ENCODE results near the gene SWT1.
"Not testable (repeated sequence)": the region's sequence is repeated elsewhere in the genome, so short reads cannot be mapped to it uniquely, and the experiment has no call there.

SWT1 gene

DNA sequence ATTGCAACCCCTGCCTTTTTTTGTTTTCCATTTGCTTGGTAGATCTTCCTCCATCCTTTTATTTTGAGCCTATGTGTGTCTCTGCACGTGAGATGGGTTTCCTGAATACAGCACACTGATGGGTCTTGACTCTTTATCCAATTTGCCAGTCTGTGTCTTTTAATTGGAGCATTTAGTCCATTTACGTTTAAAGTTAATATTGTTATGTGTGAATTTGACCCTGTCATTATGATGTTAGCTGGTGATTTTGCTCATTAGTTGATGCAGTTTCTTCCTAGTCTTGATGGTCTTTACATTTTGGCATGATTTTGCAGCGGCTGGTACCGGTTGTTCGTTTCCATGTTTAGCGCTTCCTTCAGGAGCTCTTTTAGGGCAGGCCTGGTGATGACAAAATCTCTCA lies 98.6 kb downstream of the SWT1 start:
- H4K8ac ChIP-seq (ENCODE audit: low read length); H2BK5ac ChIP-seq (ENCODE audit: low read depth, low read length, poor library complexity, severe bottlenecking); H3K27me3 ChIP-seq (ENCODE audit: control insufficient read depth in 1 of 2, insufficient read depth in 1 of 2, low read length in 2 of 2); H3K9me3 ChIP-seq (ENCODE audit: control insufficient read depth, low read length); H2AFZ ChIP-seq (ENCODE audit: low read depth, low read length); H2BK12ac ChIP-seq (ENCODE audit: low read length in 2 of 2); H3K4me3 ChIP-seq (ENCODE audit: insufficient read depth in 1 of 2, low read depth in 1 of 2, low read length in 2 of 2); H2BK15ac ChIP-seq (ENCODE audit: low read depth, poor library complexity, severe bottlenecking); H2BK120ac ChIP-seq (ENCODE audit: low read depth, low read length); DNase-seq; H3K14ac ChIP-seq (ENCODE audit: low read length in 2 of 2); H3K79me1 ChIP-seq (replicated peaks; ENCODE audit: low read length, poor library complexity, severe bottlenecking); H3K4me2 ChIP-seq (ENCODE audit: low read length, poor library complexity, severe bottlenecking); H3K4me1 ChIP-seq (ENCODE audit: control insufficient read depth, insufficient read depth, low read depth, low read length); H3K18ac ChIP-seq (ENCODE audit: low read depth in 1 of 2, low read length in 2 of 2); H3K23ac ChIP-seq (ENCODE audit: low read length in 2 of 2); H3K4ac ChIP-seq (ENCODE audit: low read depth in 1 of 2, low read length in 2 of 2); H3K9ac ChIP-seq (ENCODE audit: low read length); H4K91ac ChIP-seq (ENCODE audit: low read length); H3K27ac ChIP-seq (ENCODE audit: low read length, poor library complexity, severe bottlenecking); H3K36me3 ChIP-seq (ENCODE audit: control insufficient read depth in 1 of 2, insufficient read depth in 2 of 2, low read depth in 1 of 2, low read length in 2 of 2); H2AK5ac ChIP-seq (ENCODE audit: low read length, severe bottlenecking): not testable (repeated sequence)
- 90% methylated on average over 1 of the region's 6 CpGs for WGBS

DNA sequence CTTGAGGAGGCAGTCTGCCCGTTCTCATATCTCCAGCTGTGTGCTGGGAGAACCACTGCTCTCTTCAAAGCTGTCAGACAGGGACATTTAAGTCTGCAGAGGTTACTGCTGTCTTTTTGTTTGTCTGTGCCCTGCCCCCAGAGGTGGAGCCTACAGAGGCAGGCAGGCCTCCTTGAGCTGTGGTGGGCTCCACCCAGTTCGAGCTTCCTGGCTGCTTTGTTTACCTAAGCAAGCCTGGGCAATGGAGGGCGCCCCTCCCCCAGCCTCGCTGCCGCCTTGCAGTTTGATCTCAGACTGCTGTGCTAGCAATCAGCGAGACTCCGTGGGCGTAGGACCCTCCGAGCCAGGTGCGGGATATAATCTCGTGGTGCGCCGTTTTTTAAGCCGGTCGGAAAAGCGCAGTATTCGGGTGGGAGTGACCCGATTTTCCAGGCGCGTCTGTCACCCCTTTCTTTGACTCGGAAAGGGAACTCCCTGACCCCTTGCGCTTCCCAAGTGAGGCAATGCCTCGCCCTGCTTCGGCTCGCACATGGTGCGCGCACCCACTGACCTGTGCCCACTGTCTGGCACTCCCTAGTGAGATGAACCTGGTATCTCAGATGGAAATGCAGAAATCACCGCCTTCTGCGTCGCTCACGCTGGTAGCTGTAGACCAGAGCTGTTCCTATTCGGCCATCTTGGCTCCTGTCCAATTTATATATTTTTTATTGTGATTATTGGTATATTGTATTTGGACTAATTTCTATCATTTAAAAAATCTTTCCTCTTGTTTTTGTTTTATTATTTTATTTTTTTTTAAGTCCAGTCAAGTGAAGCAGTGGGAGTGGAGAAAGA lies 100.4 kb downstream of the SWT1 start:
- 97% methylated on average over 13 of the region's 32 CpGs for WGBS
- not testable (repeated sequence) for H3K27me3 ChIP-seq (ENCODE audit: control insufficient read depth in 1 of 2, insufficient read depth in 1 of 2, low read length in 2 of 2); H3K23ac ChIP-seq (ENCODE audit: low read length in 2 of 2); H2BK12ac ChIP-seq (ENCODE audit: low read length in 2 of 2); DNase-seq; H4K91ac ChIP-seq (ENCODE audit: low read length); H2BK120ac ChIP-seq (ENCODE audit: low read depth, low read length); H3K9me3 ChIP-seq (ENCODE audit: control insufficient read depth, low read length); H2BK5ac ChIP-seq (ENCODE audit: low read depth, low read length, poor library complexity, severe bottlenecking); H3K9ac ChIP-seq (ENCODE audit: low read length); H3K27ac ChIP-seq (ENCODE audit: low read length, poor library complexity, severe bottlenecking); H2AK5ac ChIP-seq (ENCODE audit: low read length, severe bottlenecking); H3K14ac ChIP-seq (ENCODE audit: low read length in 2 of 2); H3K18ac ChIP-seq (ENCODE audit: low read depth in 1 of 2, low read length in 2 of 2); H2BK15ac ChIP-seq (ENCODE audit: low read depth, poor library complexity, severe bottlenecking); H3K4me3 ChIP-seq (ENCODE audit: insufficient read depth in 1 of 2, low read depth in 1 of 2, low read length in 2 of 2); H2AFZ ChIP-seq (ENCODE audit: low read depth, low read length); H4K8ac ChIP-seq (ENCODE audit: low read length); H3K36me3 ChIP-seq (ENCODE audit: control insufficient read depth in 1 of 2, insufficient read depth in 2 of 2, low read depth in 1 of 2, low read length in 2 of 2); H3K4me1 ChIP-seq (ENCODE audit: control insufficient read depth, insufficient read depth, low read depth, low read length); H3K4ac ChIP-seq (ENCODE audit: low read depth in 1 of 2, low read length in 2 of 2); H3K4me2 ChIP-seq (ENCODE audit: low read length, poor library complexity, severe bottlenecking); H3K79me1 ChIP-seq (replicated peaks; ENCODE audit: low read length, poor library complexity, severe bottlenecking)

DNA sequence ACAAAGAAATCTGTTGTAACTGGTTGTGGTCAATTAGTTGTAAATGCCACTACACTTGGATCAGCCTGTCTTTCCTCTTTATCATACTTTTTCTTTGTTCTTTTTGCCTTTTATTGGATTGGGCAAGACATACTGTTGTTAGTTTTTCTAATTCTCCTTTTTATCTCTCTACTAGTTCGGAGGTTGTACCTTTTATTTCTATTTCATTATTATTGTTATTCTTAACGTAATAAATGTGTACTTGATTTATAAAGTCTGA lies 100.9 kb downstream of the SWT1 start:
- H3K27ac ChIP-seq (ENCODE audit: low read length, poor library complexity, severe bottlenecking) = no peak overlapping the region
- no peaks in the 10 kb centered on the region for H3K27me3 ChIP-seq (ENCODE audit: control insufficient read depth in 1 of 2, insufficient read depth in 1 of 2, low read length in 2 of 2)
- no peak overlapping the region for H2BK12ac ChIP-seq (ENCODE audit: low read length in 2 of 2)
- no peaks in the 10 kb centered on the region for H3K79me1 ChIP-seq (replicated peaks; ENCODE audit: low read length, poor library complexity, severe bottlenecking)
- H3K18ac ChIP-seq (ENCODE audit: low read depth in 1 of 2, low read length in 2 of 2) = no peak overlapping the region
- H3K4me1 ChIP-seq (ENCODE audit: control insufficient read depth, insufficient read depth, low read depth, low read length) = peaks cover 2% of the 10 kb centered on the region
- no CpG with 5 or more reads among the region's 2 CpGs for WGBS
- H2BK15ac ChIP-seq (ENCODE audit: low read depth, poor library complexity, severe bottlenecking) = no peak overlapping the region
- no peak overlapping the region for H2BK5ac ChIP-seq (ENCODE audit: low read depth, low read length, poor library complexity, severe bottlenecking)
- no peak overlapping the region for H2AFZ ChIP-seq (ENCODE audit: low read depth, low read length)
- no peak overlapping the region for H3K14ac ChIP-seq (ENCODE audit: low read length in 2 of 2)
- H3K23ac ChIP-seq (ENCODE audit: low read length in 2 of 2) = no peak overlapping the region
- no peak overlapping the region for H3K9ac ChIP-seq (ENCODE audit: low read length)
- no peaks in the 10 kb centered on the region for H3K36me3 ChIP-seq (ENCODE audit: control insufficient read depth in 1 of 2, insufficient read depth in 2 of 2, low read depth in 1 of 2, low read length in 2 of 2)
- no peak overlapping the region for H3K4ac ChIP-seq (ENCODE audit: low read depth in 1 of 2, low read length in 2 of 2)
- H3K9me3 ChIP-seq (ENCODE audit: control insufficient read depth, low read length) = no peaks in the 10 kb centered on the region
- no peak for DNase-seq
- no peak overlapping the region for H2BK120ac ChIP-seq (ENCODE audit: low read depth, low read length)
- H3K4me3 ChIP-seq (ENCODE audit: insufficient read depth in 1 of 2, low read depth in 1 of 2, low read length in 2 of 2) = no peak overlapping the region
- H2AK5ac ChIP-seq (ENCODE audit: low read length, severe bottlenecking) = no peak overlapping the region
- H4K91ac ChIP-seq (ENCODE audit: low read length) = no peak overlapping the region
- no peak overlapping the region for H3K4me2 ChIP-seq (ENCODE audit: low read length, poor library complexity, severe bottlenecking)
- H4K8ac ChIP-seq (ENCODE audit: low read length) = no peak overlapping the region

DNA sequence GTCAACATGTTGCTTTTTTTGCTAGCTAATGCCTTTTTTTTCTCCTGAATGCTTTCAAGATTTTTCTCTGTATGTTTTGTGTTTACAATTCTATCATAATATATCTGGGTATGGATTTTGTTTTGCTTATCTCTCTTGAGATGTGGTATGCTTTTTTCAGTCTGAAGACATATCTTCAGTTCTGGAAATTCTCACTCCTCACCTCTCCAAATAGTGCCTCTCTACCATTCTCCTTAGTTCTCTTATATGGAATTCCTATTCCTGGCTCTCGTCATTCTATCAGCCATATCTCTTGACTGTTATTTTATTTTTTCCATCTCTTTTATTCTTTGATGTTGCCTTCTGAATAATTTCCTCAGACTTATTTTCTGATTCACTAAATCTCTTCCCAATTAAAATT lies 101.7 kb downstream of the SWT1 start:
- WGBS = 81% methylated on average over 1 of the region's 1 CpG
- no peak overlapping the region for H3K4me2 ChIP-seq (ENCODE audit: low read length, poor library complexity, severe bottlenecking)
- H3K18ac ChIP-seq (ENCODE audit: low read depth in 1 of 2, low read length in 2 of 2) = no peak overlapping the region
- H3K23ac ChIP-seq (ENCODE audit: low read length in 2 of 2) = no peak overlapping the region
- no peak overlapping the region for H3K27ac ChIP-seq (ENCODE audit: low read length, poor library complexity, severe bottlenecking)
- peaks cover 2% of the 10 kb centered on the region for H3K4me1 ChIP-seq (ENCODE audit: control insufficient read depth, insufficient read depth, low read depth, low read length)
- H2BK15ac ChIP-seq (ENCODE audit: low read depth, poor library complexity, severe bottlenecking) = no peak overlapping the region
- H3K36me3 ChIP-seq (ENCODE audit: control insufficient read depth in 1 of 2, insufficient read depth in 2 of 2, low read depth in 1 of 2, low read length in 2 of 2) = no peaks in the 10 kb centered on the region
- no peak overlapping the region for H4K91ac ChIP-seq (ENCODE audit: low read length)
- H3K9me3 ChIP-seq (ENCODE audit: control insufficient read depth, low read length) = no peaks in the 10 kb centered on the region
- no peaks in the 10 kb centered on the region for H3K79me1 ChIP-seq (replicated peaks; ENCODE audit: low read length, poor library complexity, severe bottlenecking)
- no peak overlapping the region for H2AK5ac ChIP-seq (ENCODE audit: low read length, severe bottlenecking)
- no peaks in the 10 kb centered on the region for H3K27me3 ChIP-seq (ENCODE audit: control insufficient read depth in 1 of 2, insufficient read depth in 1 of 2, low read length in 2 of 2)
- H4K8ac ChIP-seq (ENCODE audit: low read length) = no peak overlapping the region
- no peak overlapping the region for H3K4ac ChIP-seq (ENCODE audit: low read depth in 1 of 2, low read length in 2 of 2)
- no peak for DNase-seq
- no peak overlapping the region for H2BK120ac ChIP-seq (ENCODE audit: low read depth, low read length)
- H3K9ac ChIP-seq (ENCODE audit: low read length) = no peak overlapping the region
- H3K4me3 ChIP-seq (ENCODE audit: insufficient read depth in 1 of 2, low read depth in 1 of 2, low read length in 2 of 2) = no peak overlapping the region
- no peak overlapping the region for H2BK5ac ChIP-seq (ENCODE audit: low read depth, low read length, poor library complexity, severe bottlenecking)
- no peak overlapping the region for H2BK12ac ChIP-seq (ENCODE audit: low read length in 2 of 2)
- no peak overlapping the region for H2AFZ ChIP-seq (ENCODE audit: low read depth, low read length)
- no peak overlapping the region for H3K14ac ChIP-seq (ENCODE audit: low read length in 2 of 2)
